Osteoblast (primary cell): Measurements from ENCODE around the gene PLXNA4. TPM values are rescaled to one million over a fixed set of nuclear protein-coding genes. Genes with fewer than 3 reads are reported as not detected.

Experiments
- DNase-seq: peaks from one replicate; pipeline ENCODE4 v3.0.0; 2011; ENCODE audit warnings: low spot score, mixed read lengths; ENCODE audit not compliant: insufficient read length; ENCODE audit errors: missing footprints
- H2AFZ ChIP-seq: 2 replicates; pipeline ENCODE4 v1.6.0; 2011; ENCODE audit warnings: mild to moderate bottlenecking, low read length
- H3K27ac ChIP-seq: 2 replicates; pipeline ENCODE4 v1.5.1; 2011; ENCODE audit warnings: mild to moderate bottlenecking, low read depth, low read length, moderate library complexity
- H3K27me3 ChIP-seq: 2 replicates; pipeline ENCODE4 v1.6.0; 2012; ENCODE audit warnings: mild to moderate bottlenecking, control low read depth, inconsistent platforms, low read length, moderate library complexity; ENCODE audit not compliant: insufficient read depth
- H3K36me3 ChIP-seq: 2 replicates; pipeline ENCODE4 v1.5.1; 2011; ENCODE audit warnings: mild to moderate bottlenecking, low read length, control low read depth, moderate library complexity; ENCODE audit not compliant: insufficient read depth
- H3K4me1 ChIP-seq: 2 replicates; pipeline ENCODE4 v1.5.1; 2011; ENCODE audit warnings: mild to moderate bottlenecking, low read length, control low read depth, moderate library complexity; ENCODE audit not compliant: insufficient read depth
- H3K4me2 ChIP-seq: 2 replicates; pipeline ENCODE4 v1.6.0; 2011; ENCODE audit warnings: mild to moderate bottlenecking, low read length; ENCODE audit not compliant: insufficient read depth
- H3K4me3 ChIP-seq: fragments of 200-600 bp; sonication (generic); 3 replicates; pipeline ENCODE4 v1.5.1; 2012; ENCODE audit warnings: mild to moderate bottlenecking, low read length, inconsistent platforms; ENCODE audit not compliant: insufficient read depth
- H3K79me2 ChIP-seq: 2 replicates; pipeline ENCODE4 v1.6.0; 2012; ENCODE audit warnings: mild to moderate bottlenecking, low read length, control low read depth, inconsistent platforms; ENCODE audit not compliant: insufficient read depth
- H3K9me3 ChIP-seq: 2 replicates; pipeline ENCODE4 v1.5.1; 2011; ENCODE audit warnings: low read depth, low read length, control low read depth
- H4K20me1 ChIP-seq: 2 replicates; pipeline ENCODE4 v1.6.0; 2012; ENCODE audit warnings: mild to moderate bottlenecking, low read length, control low read depth; ENCODE audit not compliant: insufficient read depth
- CTCF ChIP-seq: IDR thresholded peaks from 2 replicates; pipeline ENCODE4 v1.5.1; 2011; ENCODE audit warnings: mild to moderate bottlenecking, low read depth, low read length, moderate library complexity; ENCODE audit errors: extremely low read depth
- total RNA-seq: library from RNA; depleted of rRNA; stranded (reverse); fragments of >200 nt; gene quantifications from 2 replicates; pipeline ENCODE4 v1.2.3, GENCODE V29; 2012

Gene PLXNA4
- total RNA-seq, 1 donor: 4.3 TPM

GRCh38 chr7:132592231-132592920, 16.1 kb upstream of the PLXNA4 start:
- Histone ChIP-seq H3K27me3 (peaks cover 16% of the 10 kb centered on the region), H3K4me2 (no peak overlapping the region), H4K20me1 (no peaks in the 10 kb centered on the region), H3K27ac (no peak overlapping the region), H2AFZ (no peak overlapping the region), H3K4me3 (no peak overlapping the region), H3K36me3 (no peaks in the 10 kb centered on the region), H3K4me1 (no peaks in the 10 kb centered on the region), H3K79me2 (no peaks in the 10 kb centered on the region), H3K9me3 (no peaks in the 10 kb centered on the region)
- no peak for TF ChIP-seq CTCF
- DNase-seq: no peak

DNA sequence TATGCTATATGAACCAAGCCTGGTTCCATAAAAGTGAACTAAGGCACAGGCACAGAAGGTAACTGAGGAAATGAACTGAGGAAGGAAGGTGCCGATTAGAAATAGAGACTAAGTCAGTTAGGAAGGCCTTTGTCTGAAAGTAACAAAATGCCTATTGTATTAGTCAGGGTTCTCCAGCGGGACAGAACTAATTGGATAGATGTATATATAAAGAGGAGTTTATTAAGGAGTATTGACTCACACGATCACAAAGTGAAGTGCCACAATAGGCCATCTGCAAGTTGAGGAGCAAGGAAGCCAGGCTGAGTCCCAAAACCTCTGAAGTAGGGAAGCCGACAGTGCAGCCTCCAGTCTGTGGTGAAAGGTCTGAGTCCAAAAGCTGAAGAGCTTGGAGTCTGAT, 13.9 kb upstream of the PLXNA4 start:
- no peaks in the 10 kb centered on the region for H3K9me3 ChIP-seq
- TF ChIP-seq CTCF: no peak
- no peaks in the 10 kb centered on the region for H4K20me1 ChIP-seq
- no peak overlapping the region for H3K27ac ChIP-seq
- no peaks in the 10 kb centered on the region for H3K79me2 ChIP-seq
- peaks cover 23% of the 10 kb centered on the region for H3K27me3 ChIP-seq
- H3K4me1 ChIP-seq: no peaks in the 10 kb centered on the region
- H3K4me2 ChIP-seq: no peak overlapping the region
- no peak for DNase-seq
- no peak overlapping the region for H3K4me3 ChIP-seq
- no peaks in the 10 kb centered on the region for H3K36me3 ChIP-seq
- H2AFZ ChIP-seq: no peak overlapping the region

DNA sequence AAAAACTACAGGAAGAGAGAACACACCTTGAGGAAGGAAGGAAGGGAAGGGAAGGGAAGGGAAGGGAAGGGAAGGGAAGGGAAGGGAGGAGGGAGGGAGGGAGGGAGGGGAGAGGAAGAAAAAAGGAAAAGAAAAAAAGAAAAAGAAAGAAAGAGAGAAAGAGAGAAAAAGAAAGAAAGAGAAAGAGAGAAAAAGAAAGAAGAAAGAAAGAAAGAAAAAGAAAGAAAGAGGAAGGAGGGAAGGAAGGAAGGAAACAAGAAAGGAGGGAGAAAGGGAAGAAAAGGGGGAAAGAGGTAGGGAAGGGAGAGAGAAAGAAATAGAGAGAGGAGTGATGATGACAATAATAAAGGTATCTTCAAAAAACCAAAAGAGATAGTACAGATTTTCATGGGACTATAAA, 12.3 kb upstream of the PLXNA4 start:
- Histone ChIP-seq H3K9me3 (no peaks in the 10 kb centered on the region), H3K4me3 (no peak overlapping the region), H4K20me1 (no peaks in the 10 kb centered on the region), H3K27me3 (peaks cover 21% of the 10 kb centered on the region), H2AFZ (no peak overlapping the region), H3K4me1 (no peaks in the 10 kb centered on the region), H3K79me2 (no peaks in the 10 kb centered on the region), H3K27ac (no peak overlapping the region), H3K36me3 (no peaks in the 10 kb centered on the region), H3K4me2 (no peak overlapping the region)
- DNase-seq: no peak
- no peak for TF ChIP-seq CTCF

DNA sequence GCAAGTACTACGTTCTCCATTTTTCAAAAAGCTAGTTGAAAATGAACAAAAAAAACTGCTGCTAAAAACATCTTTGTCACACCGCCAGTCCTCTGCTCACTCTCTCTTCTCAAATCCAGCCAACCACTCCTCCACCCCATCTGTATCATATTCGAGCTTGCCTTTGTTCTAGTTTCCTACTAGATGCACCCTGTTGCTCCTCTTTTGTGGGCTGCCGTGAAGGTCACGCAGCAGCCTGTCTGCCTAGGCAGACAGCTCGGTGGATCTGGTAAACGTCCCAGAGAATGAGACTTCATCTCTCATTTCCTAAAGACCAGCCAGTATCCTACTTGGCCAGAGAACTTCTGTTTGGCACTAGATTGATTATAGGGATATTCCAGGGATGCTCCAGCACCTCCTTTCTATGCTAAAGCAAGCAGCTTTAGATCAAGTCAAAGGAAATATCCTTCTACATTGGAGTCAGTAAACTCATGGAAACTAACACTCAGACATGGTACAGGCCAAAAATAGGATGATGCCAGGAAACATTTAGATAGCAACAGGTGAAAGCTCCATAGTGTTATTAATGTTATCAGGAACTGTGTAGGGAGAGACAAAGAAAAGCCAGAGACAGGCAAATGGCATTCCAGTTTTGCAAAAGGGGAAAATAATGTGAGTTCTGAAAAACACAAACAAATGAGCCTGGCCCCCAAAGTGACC, 8.7 kb upstream of the PLXNA4 start:
- no peak for TF ChIP-seq CTCF
- no peaks in the 10 kb centered on the region for H4K20me1 ChIP-seq
- H3K27me3 ChIP-seq: peaks cover 11% of the 10 kb centered on the region
- no peaks in the 10 kb centered on the region for H3K36me3 ChIP-seq
- H3K27ac ChIP-seq: no peak overlapping the region
- DNase-seq: no peak
- no peaks in the 10 kb centered on the region for H3K9me3 ChIP-seq
- H3K4me2 ChIP-seq: no peak overlapping the region
- no peaks in the 10 kb centered on the region for H3K79me2 ChIP-seq
- no peak overlapping the region for H3K4me3 ChIP-seq
- no peaks in the 10 kb centered on the region for H3K4me1 ChIP-seq
- no peak overlapping the region for H2AFZ ChIP-seq
